Activated CD4-positive, alpha-beta T cell treated with anti-CD3 and anti-CD28 coated beads, Interleukin-2, Interleukin-6, amounts not matched to agents 100 ng/mL and 50 ng/mL, durations not matched to agents 16 hours and 8 hours (primary cell): ENCODE results near the gene MRAP2.

Experiments
- DNase-seq: peaks from one replicate; pipeline ENCODE4 v3.0.0-alpha.2; 2020

Gene MRAP2, protein sequence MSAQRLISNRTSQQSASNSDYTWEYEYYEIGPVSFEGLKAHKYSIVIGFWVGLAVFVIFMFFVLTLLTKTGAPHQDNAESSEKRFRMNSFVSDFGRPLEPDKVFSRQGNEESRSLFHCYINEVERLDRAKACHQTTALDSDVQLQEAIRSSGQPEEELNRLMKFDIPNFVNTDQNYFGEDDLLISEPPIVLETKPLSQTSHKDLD

GRCh38 chr6:84033523-84034451 is at the start of gene MRAP2:
MRAP2 (plus strand) TSS chr6:84033772; CDS start chr6:84055319, 21,547 bp downstream.
- no peak for DNase-seq

DNA sequence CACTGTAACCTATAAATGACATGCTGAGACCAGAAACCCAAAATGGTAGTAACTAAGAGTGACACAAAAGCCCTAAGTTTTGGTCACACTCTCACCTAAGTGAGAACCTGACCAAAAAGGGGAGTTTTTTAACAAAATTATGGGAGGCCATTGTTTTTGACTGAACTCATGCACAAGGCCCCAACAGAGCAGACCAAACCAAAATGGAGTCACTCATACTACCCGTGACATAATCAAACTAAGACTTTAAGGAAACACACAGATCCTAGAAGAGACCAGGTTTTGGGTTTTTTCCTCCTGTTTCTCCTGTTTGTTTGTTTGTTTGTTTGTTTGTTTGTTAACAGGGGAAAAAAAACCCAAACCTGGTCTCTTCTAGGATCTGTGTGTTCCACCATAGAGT is 49.2 kb upstream of the MRAP2 start:
- DNase-seq = no peak

DNA sequence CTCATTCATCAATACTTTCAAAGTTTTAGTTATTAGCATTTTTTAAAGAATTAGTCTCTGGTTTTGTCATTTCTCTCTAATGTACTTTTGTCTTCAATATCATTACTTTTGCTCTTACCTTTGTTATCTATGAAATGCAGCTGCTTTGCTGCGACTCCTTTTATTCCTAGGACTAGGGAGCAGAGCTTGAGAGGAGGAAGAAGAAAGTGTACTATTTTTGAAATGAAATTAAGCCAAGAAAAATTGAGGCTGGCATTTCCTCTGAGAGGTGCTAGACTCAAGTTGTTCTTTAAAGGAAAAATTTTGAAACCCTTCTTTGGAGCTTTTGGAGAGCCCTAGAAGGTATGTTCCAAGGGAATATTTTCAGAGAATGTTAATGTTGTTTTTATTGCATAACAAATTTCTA is 48.3 kb upstream of the MRAP2 start:
- no peak for DNase-seq

- DNase-seq = no peak
Measured at GRCh38 chr6:83985715-83986114, 47.9 kb upstream of the MRAP2 start.

- DNase-seq = no peak
Measured at GRCh38 chr6:83998021-83998584, 35.5 kb upstream of the MRAP2 start.

- no peak for DNase-seq
Measured at GRCh38 chr6:84001119-84001518, 32.5 kb upstream of the MRAP2 start.

GRCh38 chr6:84002226-84002625 is 31.3 kb upstream of the MRAP2 start:
- DNase-seq = no peak

- no peak for DNase-seq
Measured at GRCh38 chr6:84003131-84003530, 30.4 kb upstream of the MRAP2 start.

- no peak for DNase-seq
Measured at GRCh38 chr6:84003654-84004053, 29.9 kb upstream of the MRAP2 start.

DNA sequence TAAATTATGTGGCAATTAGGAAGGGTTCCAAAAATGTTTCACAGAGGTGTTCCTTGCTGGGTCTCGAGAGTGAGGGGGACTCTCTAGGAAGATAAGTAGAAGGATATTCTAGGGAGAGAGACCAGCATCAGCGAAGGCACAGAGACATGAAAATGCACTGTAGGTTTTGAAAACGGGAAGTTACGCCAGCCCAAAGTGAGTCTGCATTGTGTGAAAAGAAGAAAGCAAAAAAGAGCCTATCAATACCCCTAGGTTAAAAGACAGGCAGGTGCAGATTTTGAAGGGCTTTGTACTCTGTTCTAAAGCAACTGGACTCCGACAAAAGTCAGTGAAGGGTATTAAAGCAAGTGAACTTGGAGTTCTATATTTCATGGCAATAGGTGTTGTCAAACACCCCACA is 25.7 kb upstream of the MRAP2 start:
- DNase-seq = no peak

DNA sequence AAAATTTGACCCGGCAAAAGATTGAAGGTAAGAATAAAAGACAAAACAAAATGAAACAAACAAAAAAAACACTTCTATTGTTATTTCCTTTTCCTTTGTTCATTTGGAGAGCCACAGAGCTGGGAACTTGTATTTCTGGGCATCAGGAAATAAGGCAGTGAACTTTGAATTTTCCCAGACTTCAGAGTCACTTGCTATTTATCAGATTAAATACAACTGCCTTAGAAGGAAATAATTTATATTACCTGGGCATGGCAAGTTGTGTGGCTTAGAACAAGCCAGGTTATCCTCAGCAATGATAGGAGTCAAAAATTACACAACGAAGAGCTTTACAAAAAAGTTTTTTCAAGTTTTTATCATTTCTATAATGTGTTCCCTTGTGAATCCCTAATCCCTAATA is 20.2 kb upstream of the MRAP2 start:
- no peak for DNase-seq

DNA sequence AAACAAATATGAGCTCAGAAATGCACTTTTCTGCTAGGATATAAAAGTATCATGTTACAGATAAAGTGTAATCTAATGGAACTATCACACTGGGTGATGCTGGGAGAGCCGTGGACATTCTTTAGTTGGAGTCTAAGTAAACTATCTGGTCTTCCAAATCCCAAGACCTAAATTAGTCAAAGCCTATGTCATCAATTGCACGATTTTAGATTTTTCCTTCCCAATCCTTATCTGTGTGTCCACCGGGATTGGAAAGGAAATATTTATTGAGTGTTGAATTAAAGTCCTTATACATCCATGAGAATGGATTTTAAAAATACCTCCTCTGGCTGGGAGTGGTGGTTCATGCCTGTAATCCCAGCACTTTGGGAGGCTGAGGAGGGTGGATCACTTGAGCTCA is 19.6 kb upstream of the MRAP2 start:
- no peak for DNase-seq

- no peak for DNase-seq
Measured at GRCh38 chr6:84016029-84016428, 17.5 kb upstream of the MRAP2 start.

- DNase-seq = peak; percentile 45
Measured at GRCh38 chr6:84017709-84018452, 15.7 kb upstream of the MRAP2 start.

GRCh38 chr6:84018453-84019061 is 15.0 kb upstream of the MRAP2 start:
- no peak for DNase-seq

GRCh38 chr6:84019141-84019841 is 14.3 kb upstream of the MRAP2 start:
- DNase-seq = no peak

DNA sequence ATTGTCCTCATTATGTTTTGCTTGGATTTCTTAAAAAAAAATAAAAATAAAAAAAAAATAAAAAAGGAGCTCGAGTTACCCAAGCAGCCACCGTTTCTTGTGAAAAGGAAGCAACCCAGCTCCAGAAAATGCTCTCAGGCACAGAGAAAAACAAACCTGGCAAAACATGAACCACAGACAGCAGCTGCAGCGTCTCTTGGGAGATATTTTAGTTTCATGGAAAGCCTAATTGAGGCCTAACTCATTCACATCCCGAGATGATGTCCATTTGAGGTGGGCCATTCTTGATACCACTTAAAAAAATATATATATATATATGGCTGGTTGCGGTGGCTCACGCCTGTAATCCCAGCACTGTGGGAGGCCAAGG is 13.7 kb upstream of the MRAP2 start:
- no peak for DNase-seq

DNA sequence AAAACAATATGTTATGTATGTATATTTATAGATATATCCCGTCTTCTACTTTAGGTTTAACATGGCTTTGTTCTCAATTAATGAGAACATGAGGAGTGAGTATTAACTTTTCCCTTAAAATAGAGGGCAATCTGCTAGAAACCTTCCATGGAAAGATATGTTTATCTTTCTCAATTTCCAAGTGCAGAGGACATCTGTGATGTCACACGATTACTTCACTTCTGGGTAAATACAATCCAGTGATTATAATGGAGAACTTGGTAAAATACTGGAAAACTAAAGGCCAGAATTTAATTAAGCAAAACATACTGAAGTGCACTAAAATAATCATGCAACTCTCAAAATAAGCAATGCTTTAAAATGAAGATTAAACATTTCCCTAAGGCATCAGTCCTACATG is 11.9 kb upstream of the MRAP2 start:
- no peak for DNase-seq

GRCh38 chr6:84026721-84027164 is 6.8 kb upstream of the MRAP2 start:
- no peak for DNase-seq

DNA sequence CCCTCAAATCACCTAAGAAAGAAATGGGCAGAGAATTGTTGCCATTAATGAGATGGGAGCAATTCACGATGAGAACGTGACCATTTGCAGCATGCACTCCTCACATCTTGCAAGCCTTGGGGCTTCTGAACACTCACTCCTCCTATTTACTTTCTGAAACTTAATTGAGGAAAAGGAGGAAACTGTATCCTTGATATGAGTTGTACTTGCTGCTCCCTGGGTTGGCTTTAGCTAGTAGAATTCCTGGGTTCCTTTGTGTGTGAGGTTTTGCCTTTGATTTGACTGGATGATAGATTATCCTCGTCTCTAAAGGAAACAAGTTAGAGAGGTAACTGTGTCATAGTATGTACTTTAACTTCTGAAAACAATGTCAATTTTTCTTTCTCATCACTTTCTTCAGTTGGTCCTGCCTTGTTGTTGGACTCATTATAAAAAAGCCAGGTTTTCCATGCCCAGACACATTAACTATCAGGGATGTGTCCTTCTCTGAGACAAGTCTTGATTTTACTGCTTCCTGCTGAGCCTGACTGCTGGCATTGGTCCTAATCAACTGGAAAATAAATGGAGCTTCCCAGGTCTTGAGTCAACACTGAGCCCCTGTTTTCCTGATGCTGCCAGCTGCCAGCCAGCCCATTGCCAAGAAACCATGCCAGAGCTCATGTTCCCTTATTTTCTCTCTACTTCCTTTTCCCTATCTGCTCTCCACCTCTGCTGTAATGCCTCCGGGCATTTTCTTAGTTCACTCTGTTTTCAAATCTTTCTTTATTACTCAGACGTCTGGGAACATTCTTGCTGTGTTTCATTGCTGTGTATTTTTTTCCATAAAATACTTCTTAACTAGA is 6.0 kb upstream of the MRAP2 start:
- no peak for DNase-seq

- no peak for DNase-seq
Measured at GRCh38 chr6:84028350-84028749, 5.2 kb upstream of the MRAP2 start.
